ENCODE measurements around the gene TANC1.

Gene TANC1

DNA sequence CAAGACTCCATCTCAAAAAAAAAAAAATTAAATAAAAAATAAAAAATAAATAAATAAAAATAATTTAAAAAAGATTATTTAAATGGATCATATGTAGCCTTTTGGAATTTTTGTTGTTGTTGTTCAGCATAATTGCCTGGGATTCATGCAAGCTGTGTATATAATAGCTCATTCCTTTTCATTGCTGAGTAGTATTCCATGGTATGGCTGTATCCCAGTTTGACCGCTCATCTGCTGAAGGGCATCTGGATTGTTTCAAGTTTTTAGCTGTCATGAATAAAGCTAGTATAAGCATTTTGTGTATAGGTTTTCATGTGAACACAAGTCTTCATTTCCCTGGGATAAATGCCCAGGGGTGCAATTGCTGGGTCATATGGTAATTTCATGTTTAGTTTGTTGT lies 6.4 kb upstream of the TANC1 start:
- DNase-seq (ENCODE audit: low spot score): no peak

DNA sequence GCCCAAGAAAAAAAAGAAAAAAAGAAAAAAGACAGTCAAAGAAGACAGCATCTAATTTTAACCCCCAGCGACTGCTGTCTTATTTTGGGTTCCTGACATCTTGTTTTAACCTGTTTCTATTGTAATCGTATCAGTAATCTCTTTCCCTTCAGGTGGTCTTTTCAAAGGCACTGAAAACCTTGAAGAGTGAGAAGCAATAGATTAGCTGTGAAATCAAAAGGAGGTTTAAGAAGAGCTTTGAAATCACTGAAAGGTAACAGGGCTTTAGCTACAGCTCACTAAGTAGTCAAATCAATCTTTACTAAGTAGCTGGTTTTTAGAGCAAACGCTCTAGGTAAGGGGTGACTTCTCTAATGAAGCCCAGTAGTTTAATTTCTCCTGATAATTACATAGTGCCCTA lies 5.4 kb upstream of the TANC1 start:
- no peak for DNase-seq (ENCODE audit: low spot score)

DNA sequence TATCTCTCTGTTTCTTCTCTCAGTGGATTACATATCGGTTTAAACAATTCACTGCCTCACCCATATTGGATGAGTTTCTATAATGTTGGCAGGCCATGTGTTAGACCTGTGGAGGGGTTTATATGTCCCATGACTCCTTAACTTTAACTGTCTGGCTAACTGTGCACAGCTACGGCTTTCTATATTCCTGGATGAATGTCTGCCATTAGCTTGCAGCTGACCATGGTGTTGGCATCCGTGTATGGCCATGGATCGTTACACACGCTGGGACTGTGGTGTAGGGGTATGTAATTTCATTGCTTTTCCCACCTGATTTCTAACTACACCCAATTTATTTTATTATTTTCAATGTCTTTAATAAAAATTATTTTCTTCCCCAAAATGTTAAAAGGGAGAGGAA lies 3.3 kb upstream of the TANC1 start:
- no peak for DNase-seq (ENCODE audit: low spot score)

DNA sequence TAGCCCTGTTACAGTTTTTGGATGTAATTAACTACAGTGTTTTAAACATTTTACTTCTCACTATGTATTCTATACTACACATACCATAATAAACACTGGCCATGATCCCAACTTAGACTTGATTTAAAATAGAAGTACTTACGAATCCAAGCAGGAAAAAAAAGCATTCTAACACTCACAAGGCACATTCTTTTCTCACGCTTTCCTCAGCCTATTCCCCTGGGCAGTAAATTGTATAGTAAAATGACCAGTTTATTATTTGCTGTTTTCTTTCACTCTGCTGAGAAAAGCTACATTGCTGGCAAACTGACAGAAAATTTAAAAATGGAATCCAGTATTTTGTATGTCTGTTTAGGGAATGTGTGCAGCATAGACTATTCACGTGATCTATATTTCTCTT lies 2.8 kb upstream of the TANC1 start:
- no peak for DNase-seq (ENCODE audit: low spot score)

DNA sequence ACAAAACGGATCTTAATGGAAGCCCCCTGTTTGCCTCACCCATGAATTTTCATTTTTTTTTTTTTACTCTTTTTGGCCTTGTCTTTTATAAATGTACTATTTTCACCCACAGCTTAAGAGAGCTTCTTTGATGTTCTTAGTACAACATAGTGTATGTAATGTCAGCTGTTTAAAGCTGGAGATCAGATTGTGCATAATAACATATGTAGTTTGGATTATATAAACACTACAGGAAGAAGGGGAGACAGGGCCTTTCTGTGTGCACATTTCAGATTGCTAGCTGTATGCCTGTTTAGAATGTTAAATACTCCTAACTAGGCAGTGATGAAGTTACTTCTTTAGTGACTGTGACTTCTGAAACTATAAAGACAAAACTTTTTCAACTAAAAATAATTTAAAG lies 2.1 kb upstream of the TANC1 start:
- no peak for DNase-seq (ENCODE audit: low spot score)

DNA sequence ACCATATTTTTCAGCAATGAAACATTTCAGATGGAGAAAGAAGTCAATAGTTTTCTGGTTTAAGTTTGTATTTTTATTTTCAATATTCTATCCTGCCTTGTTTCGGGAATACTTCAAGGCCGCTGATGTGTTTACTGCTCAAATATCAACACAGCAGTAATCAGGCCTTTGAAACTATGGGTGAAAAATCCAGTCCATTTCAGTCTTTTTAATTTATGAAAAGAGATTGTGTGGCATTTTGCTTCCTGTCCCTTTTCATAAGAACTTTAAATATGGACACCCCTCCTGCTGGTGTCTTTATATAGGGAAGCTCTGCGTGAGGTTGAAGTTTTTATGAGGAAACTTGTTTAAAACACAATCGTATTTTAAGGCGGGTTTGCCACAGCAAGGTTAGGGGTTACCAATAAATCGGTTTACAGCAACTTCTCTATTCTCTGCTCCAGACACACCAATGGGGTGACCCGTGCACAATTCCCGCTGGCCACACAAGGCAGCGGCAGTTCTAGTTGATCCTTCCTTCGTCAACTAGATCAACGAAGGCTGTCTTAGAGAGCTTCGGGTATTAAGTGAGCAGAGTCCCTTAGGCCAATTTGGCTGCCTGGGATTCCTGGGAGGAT lies 1.2 kb upstream of the TANC1 start:
- no peak for DNase-seq (ENCODE audit: low spot score)

DNA sequence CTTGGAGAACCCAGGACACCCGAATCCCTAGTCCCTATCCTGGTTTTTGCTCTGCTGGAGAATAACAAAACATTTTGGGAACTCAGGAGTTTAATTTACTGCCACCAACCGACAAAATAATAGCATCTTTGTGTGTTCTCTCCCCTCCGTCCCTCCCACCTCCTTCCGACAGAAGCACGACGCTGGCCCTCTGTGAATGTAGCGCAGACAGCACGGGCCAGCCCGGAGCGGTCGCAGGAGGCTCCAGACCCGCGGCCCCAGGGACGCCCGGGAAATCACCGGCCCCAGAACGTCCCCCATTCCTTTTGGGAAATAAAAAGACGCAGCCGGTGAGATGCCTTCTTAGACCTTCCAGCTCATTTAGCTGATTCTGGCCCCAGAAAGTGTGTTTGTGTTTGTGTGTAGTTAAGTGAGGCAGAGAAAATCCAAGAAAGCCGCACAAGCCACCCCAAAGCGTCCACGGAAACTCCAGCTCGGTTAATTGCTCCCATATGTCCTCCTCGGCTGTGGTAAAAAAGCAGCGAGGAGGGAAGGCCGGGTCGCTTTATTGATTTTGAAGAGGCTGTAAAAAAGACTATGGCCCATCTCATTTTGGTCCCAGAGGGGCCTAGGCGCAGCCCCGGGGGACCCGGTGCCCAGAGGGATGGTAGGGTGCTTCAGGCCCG lies 577 bp upstream of the TANC1 start:
- DNase-seq (ENCODE audit: low spot score): peak; percentile 41

DNA sequence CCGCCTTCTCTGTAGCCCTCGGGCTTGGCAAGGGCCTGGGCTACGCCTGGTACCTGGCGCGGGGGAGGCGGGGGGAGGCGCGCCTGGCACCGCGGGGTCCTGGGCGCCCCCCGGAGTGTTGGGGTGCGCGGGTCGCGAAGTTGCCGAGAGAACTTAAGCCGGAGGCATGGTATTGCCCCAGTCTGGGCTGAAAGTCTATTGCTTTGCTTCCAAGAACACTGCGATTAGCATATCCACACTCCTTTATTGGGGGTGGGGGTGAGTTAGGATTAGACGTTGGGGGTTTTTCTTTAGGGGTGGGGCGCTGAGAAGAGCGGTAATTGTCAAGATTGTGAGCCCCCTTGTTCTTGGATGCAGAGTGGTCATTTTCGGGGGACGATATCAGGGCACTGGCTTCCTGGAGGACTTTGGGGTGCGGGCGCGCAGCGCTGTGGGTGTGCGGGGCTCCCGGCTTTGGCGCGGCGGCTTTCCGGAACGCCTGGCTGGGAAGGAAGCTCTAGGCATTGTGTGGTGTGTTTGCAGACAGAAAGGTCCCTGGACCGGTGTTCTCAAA lies 798 bp downstream of the TANC1 start:
- no peak for DNase-seq (ENCODE audit: low spot score)

DNA sequence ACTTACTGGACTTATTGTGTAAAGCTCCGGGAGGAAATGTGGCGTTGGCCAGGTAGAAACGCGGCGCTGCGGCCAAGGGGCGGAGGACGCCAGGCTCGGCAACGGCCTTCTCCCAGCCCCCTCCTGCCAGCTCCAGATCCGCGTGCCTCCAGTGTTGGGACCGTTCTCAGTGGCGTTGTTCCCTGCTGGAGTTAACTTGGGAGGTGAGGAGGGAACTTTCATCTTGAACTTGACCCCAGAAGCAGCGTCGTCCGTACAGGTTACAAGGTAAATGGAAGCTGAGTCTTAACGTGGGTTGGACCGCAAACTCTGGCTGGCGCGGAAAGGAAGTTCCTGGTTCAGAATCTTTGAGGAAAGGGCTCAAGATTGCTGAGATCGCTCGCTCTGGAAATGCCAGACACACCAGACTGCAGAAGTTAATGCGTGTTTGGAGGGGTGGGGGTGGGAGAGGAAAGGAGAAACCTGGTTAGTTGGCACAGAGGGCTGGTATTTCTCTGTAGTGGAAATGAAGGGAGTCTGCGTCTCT lies 1.3 kb downstream of the TANC1 start:
- DNase-seq (ENCODE audit: low spot score): peak; percentile 43

DNA sequence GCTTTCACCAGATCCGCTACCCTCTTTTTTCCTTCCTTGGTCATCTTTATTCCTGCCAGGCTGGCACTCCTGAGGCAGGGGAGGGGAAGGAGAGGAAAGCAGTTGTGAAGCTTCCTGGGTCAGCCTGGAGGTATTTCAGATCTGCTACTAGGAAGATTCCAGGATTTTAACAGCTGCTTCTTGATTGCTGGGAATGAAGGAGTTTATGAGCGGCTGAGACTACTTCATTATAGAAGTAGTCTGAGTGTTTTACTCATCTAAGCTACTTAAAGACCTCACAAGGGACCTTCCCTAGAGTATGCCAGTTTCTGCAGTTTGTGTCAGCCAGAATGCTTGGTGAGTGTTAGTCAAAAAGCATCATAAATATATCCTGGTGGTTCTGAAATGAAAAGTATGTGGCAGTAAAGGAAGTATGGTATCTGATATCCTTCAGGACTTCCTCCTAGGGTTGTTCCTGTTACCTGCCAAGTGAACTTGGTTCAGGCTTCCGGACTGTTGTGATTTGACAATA lies 1.9 kb downstream of the TANC1 start:
- DNase-seq (ENCODE audit: low spot score): peak; percentile 56

DNA sequence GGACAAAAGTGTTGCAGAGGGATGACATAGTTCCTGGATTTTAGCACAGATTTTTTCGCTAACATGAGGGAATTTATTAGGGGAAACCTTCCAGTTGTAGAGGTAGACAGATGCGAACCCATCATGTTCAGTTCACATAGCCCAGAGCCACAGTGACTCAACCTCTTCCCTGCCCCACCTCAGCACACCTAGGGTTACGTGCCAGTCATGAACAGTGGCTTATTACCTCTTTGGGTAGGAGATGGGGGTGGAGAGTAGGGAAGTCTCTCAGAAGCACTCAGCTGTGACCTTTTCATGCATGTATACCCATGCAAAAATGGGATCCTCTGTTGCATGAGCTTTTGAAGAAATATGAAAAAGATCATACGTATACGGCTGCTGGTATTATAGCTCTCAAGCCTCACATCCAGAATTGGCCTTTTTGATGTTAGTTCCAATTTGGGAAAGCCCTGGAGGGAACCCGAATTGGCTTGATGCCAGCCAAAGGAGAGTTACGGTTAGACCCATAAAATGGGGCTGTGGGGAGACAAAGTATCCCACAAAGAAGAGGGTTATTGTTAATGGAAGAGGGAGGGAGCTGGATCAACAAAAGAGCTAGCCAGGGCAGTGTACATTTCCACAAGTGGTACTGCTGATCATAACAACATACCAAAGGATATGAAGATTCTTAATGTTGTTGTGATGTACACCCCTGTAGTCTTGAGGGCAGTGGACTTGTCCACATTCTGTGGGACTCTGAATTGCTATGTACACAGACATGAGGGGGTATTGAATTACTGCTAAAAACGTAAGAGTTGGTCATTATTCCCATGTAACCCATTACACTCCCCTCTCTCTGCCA lies 4.9 kb downstream of the TANC1 start:
- no peak for DNase-seq (ENCODE audit: low spot score)

DNA sequence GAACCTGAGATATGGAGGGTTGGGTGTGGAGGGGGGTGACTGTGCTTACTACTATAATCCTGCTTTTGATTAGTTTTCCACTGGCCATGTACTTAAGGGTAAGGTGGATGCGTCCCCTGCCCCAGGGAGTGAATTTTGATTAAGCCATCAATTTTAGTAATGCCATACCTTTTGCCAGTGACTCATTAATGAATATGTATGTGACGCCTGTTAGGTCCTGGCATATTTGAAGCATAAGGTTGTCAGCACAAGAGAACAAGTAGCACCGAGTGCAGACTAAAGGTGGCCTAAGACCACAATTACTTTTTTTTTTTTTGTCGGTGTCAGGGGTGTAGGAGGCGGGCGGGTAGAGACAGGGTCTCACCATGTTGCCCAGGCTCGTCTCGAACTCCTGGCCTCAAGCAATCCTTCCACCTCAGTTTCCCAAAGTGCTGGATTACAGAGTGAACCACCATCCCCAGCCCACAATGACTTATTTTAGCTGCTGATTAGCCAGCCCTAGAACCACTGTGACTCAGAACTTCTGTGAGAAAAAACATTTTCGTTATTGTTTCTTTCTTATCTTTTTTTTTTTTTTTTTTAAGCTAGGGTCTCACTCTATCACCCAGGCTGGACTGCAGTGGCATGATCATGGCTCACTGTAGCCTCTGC lies 7.0 kb downstream of the TANC1 start:
- no peak for DNase-seq (ENCODE audit: low spot score)

DNA sequence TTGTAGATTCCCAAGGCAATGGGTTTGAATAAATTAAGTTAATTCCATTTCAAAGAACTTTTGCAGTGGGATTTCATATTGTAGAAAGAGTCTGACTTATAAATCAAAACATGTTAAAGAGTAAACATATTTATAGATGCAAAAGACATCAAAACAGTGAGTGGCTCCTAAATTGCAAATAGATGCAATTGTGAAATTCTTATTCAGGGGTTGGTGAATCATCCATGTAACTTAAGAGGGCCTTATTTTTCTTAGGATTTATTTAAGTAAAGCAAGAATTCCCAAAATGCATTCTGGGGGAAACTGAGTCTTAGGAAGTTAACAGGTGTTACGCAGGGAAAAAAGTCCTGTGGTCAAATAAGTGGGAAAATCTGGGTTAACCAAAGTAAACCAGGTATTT lies 11.3 kb downstream of the TANC1 start:
- no peak for DNase-seq (ENCODE audit: low spot score)

DNA sequence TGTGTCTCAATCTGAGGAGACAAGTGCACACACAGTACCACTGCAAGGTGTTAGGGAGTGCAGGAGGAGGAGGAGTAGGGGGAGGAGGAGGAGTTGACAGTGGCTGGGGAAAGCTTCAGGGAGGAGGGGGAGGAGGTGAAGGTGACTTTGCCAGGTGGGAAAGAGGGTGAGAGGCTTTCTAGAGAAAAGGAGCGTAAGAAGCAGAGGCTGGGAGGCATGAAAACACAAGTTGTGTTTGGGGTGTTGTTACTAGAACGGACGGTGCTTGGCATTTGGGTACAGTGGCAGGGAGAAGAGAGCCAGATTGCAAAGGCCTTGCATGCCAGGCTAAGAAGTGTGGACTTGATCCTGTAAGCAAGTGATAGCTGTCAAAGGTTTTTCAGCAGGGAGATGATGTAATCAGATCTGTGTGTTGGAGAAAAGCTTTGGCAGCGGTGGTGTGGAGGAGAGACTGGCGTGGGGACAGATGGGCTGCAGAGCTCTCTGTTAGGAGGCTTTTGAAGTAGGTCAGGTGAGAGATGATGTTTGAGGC lies 16.2 kb downstream of the TANC1 start:
- no peak for DNase-seq (ENCODE audit: low spot score)

DNA sequence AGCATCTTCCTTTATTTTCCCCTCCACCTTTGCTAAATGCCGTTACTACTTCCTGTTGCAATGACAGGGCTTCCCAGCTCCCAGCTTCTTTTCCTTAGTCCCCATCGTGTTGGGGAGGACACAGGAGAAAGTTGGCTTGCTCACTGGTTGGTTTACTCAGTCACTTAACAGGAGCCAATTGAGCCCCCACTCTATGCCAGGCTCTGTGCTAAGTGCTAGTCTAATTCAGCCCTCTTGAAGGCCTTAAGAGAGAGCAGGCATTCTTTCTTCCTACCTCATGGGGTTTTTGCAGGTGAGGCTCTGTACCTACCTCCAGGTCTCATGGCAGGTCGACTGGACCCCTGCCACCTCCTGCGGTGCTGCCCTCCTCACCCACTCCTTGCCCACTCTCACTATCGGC lies 20.1 kb downstream of the TANC1 start:
- no peak for DNase-seq (ENCODE audit: low spot score)

DNA sequence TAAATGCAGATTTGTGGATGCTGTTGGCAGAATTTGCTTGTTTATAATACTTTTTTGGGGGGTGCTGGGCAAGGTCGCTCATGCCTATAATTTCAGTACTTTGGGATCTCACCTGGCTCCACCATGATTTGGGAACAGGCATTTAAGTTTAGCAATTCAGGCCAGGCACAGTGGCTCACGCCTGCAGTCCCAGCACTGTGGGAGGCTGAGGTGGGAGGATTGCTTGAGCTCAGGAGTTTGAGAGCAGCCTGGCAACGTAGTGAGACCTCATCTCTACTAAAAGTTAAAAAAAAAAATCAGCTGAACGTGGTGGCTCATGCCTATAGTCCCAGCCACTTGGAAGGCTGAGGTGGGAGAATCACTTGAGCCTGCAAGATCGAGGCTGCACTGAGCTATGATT lies 20.7 kb downstream of the TANC1 start:
- DNase-seq (ENCODE audit: low spot score): no peak

DNA sequence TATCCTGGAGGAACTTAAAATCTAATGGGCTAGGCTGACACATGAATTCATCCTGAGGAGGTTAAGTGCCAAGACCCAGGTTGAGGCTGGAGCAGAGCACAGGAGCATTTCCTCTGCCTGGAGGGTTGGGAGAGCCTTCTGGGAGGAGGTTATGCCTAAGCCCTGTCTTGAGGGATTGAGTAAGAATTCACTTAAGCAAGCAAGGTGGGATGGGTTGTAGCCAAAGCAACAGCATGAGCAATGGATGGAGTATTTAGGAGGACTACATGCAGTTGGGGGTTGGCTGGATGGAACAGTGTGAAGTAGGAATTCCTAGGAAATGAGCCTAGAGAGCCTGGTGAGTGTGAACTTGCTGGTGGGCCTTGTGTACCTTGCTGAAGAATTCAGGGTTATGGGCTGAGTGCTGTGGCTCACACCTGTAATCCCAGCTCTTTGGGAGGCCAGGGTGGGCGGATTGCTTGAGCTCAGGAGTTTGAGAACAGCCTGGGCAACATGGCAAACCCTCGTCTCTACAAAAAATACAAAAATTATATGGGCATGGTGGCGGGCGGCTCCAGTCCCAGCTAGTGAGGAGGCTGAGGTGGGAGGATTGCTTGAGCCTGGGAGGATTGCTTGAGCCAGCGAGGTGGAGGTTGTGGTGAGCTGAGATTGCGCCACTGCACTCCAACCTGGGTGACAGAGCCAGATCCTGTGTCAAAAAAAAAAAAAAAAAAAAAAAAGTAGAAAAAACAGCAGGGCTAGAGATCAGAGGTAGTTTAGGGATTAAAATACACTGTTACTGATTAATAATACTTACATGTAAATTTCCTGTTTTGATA lies 22.2 kb downstream of the TANC1 start:
- peak; percentile 35 for DNase-seq (ENCODE audit: low spot score)

DNA sequence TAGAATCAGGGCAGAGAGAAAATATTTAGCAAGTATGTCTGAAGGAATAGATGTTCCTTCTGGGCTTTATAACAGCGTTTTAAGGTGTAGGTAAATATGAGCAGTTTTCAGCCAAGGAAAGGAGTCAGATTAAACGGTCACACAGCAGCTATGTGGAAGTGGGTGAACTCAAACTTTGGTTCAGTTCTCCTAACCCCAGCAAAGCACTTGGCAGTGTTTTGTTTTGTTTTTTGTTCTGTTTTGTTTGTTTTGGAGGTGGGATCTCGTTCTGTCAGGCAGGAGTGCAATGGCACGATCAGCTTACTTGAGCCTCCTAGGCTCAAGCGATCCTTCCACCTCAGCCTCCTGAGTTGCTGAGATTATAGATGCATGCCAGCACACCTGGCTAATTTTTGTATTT lies 24.6 kb downstream of the TANC1 start:
- DNase-seq (ENCODE audit: low spot score): no peak

DNA sequence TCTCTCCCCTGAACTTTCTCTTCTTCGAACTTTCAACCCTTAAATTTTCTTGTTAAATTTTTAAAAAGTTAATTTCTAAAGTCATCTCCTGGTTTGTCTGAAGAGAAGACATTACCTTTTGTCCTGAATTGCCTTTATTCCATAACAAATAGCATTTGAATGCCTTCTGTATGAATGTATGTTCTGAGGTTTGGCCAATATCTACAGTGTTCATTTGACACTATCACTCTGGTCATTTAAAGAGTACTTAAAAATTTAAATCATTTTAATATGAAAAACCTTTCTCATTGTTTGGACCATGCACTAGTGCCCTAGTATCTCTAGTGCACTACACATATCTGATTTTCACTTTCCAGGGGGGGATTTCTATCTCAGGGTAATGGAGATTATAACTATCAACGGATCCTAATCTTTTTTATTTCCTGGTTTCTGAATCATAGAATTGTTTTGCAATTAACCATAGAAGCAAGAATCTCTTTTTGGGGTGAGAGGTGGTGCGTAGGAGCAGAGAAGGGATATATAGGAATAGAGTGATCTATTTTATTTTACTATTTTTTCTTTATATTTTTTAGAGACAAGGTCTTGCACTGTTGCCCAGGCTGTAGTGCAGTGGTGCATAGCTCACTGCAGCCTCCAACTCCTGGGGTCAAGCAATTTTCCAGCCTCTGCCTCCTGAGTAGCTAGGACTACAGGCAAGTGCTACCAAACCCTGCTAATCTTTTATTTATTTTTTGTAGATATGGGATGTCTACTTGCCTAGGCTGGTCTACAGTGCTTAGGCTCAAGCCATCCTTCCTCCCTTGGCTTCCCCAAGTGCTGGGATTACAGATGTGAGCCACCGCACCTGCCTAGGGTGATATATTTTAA lies 25.5 kb downstream of the TANC1 start:
- no peak for DNase-seq (ENCODE audit: low spot score)
